PC-9 (cell line): ENCODE measurements around the gene MRPL21. TPM values are rescaled to one million over a fixed set of nuclear protein-coding genes. Genes with fewer than 3 reads are reported as not detected.

Source experiments
- BruUV-seq: library from RNA; stranded (reverse); fragments of 400-500 nt; replicated peaks from 2 replicates; lab custom pipeline; 2021; lab: Mats Ljungman, UMichigan
- CTCF ChIA-PET: fragments of 300-600 bp; sonication (Branson Sonifier 250); formaldehyde crosslinking; loops from one replicate; lab custom pipeline; 2022; ENCODE audit warnings: antibody characterized with exemption; lab: Charles Lee
- POLR2A ChIA-PET: fragments of 300-600 bp; sonication (Branson Sonifier 250); formaldehyde crosslinking; loops from one replicate; lab custom pipeline; 2022; ENCODE audit warnings: antibody characterized with exemption; ENCODE audit not compliant: unreplicated experiment; lab: Charles Lee
- DNase-seq, 2 experiments: peaks; one replicate each; pipeline versions ENCODE4 v3.0.0 to v3.0.0-alpha.2; 2015 to 2022; ENCODE audit warnings: mixed read lengths in 1 of 2
- H2AFZ ChIP-seq: fragments of 200-600 bp; sonication (generic); 2 replicates; pipeline ENCODE4 v1.8.1; 2017; ENCODE audit warnings: antibody characterized with exemption
- H3F3A ChIP-seq: fragments of 200-600 bp; sonication (generic); 2 replicates; pipeline ENCODE4 v1.8.1; 2017; ENCODE audit warnings: antibody characterized with exemption, mild to moderate bottlenecking, low read depth; ENCODE audit not compliant: insufficient read depth
- H3K27ac ChIP-seq: fragments of 200-600 bp; sonication (generic); 2 replicates; pipeline ENCODE4 v1.6.1; 2016; ENCODE audit warnings: mixed run types
- H3K27me3 ChIP-seq: fragments of 200-600 bp; sonication (generic); 2 replicates; pipeline ENCODE4 v1.6.1; 2016; ENCODE audit warnings: low read depth, mixed run types; ENCODE audit not compliant: insufficient read depth
- H3K36me3 ChIP-seq: fragments of 200-600 bp; sonication (generic); 2 replicates; pipeline ENCODE4 v1.6.1; 2016; ENCODE audit warnings: low read depth, mixed run types
- H3K4me1 ChIP-seq: fragments of 200-600 bp; sonication (generic); replicated peaks from 2 replicates; pipeline ENCODE4 v1.6.1; 2016; ENCODE audit warnings: mixed run types; ENCODE audit not compliant: insufficient read depth
- H3K4me2 ChIP-seq: fragments of 200-600 bp; sonication (generic); 2 replicates; pipeline ENCODE4 v1.6.1; 2017; ENCODE audit warnings: mixed run types
- H3K4me3 ChIP-seq: fragments of 200-600 bp; sonication (generic); 2 replicates; pipeline ENCODE4 v1.6.1; 2016; ENCODE audit warnings: mixed run types
- H3K79me2 ChIP-seq: fragments of 200-600 bp; sonication (generic); 2 replicates; pipeline ENCODE4 v1.6.1; 2017; ENCODE audit warnings: low read depth, mixed run types
- H3K9me2 ChIP-seq: fragments of 200-600 bp; sonication (generic); 2 replicates; pipeline ENCODE4 v1.8.1; 2017; ENCODE audit warnings: mild to moderate bottlenecking; ENCODE audit not compliant: insufficient read depth
- H3K9me3 ChIP-seq: fragments of 200-600 bp; sonication (generic); 2 replicates; pipeline ENCODE4 v1.8.1; 2016; ENCODE audit warnings: low read depth; ENCODE audit not compliant: insufficient read depth
- H4K20me1 ChIP-seq: fragments of 200-600 bp; sonication (generic); 2 replicates; pipeline ENCODE4 v1.8.1; 2017; ENCODE audit not compliant: insufficient read depth
- EZH2 ChIP-seq: fragments of 200-600 bp; sonication (generic); IDR thresholded peaks from 2 replicates; pipeline ENCODE4 v1.8.0; 2017; ENCODE audit warnings: antibody characterized with exemption, low read depth
- intact Hi-C: fragments of 100-400 bp; cut with micrococcal nuclease; formaldehyde crosslinking; loops from one replicate; pipeline ENCODE4 v1.10.0; 2022; ENCODE audit not compliant: unreplicated experiment
- total RNA-seq: library from RNA; stranded (reverse); gene quantifications from 2 replicates; pipeline ENCODE4 v1.2.3, GENCODE V29; 2021
- TF ChIP-seq, protein P1 (sequence below): fragments of 200-600 bp; sonication (generic); conservative IDR thresholded peaks from 2 replicates; pipeline ENCODE4 v1.6.1; 2017; ENCODE audit warnings: mixed run types, antibody characterized with exemption, mild to moderate bottlenecking, moderate library complexity

Gene MRPL21
- total RNA-seq, 1 experiment from 2014 or later: 88.0 TPM

DNA sequence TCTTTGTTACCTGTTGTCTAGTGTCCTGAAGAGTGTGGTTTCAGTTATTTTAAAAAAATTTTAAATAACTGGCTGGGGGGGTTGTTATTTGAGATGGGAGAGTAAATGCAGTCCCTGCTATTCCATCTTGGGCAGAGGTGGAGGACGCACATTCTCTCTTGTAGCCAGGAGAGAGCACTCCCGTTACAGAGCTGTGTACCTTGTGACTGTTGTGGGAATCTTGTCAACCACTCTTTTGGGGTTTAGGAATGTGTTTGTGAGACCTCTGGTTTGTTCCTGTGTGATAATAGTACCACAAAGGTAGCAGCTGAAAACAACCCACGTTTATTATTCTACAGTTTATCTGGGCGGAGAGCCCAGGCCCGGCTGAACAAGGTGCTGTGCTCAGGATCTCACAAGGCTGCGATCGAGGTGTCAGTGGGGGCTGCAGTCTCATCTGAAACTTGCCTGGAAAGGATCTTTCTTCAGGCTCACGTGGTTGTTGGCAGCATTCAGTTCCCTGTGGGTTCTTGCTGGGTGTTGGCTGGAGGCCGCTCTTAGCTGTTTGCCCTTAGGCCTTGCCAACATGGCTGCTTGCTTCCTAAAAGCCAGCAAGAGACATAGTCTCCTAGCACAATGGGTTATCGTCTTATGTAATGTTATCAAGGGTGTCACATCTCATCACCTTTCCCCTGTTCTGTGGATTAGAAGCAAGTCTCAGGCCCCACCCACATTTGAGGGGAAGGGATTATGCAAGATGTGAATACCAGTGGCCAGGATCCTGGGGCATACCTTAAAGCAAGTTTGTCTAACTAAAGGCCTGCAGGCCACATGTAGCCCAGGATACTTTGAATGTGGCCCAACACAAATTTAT, 20.7 kb upstream of the MRPL21 start:
- H3F3A ChIP-seq: peaks cover 14% of the 10 kb centered on the region; the same call in 1 of the 2 replicates
- peaks cover 15% of the 10 kb centered on the region for H3K9me3 ChIP-seq
- CTCF ChIA-PET: interaction anchor here (0.6 kb wide), 1 partner anchor 49 kb away, joined by 4 read pairs; no protein-coding TSS in a partner anchor
- H3K4me2 ChIP-seq: no peak overlapping the region
- H2AFZ ChIP-seq: no peak overlapping the region
- H3K36me3 ChIP-seq: peaks cover 35% of the 10 kb centered on the region
- peak; percentile 21 to 69 for DNase-seq
- peaks cover 5% of the 10 kb centered on the region; the same call in 1 of the 2 replicates for H3K4me1 ChIP-seq
- POLR2A ChIA-PET: no interaction called here
- no peaks in the 10 kb centered on the region for H3K27me3 ChIP-seq
- H3K79me2 ChIP-seq: no peaks in the 10 kb centered on the region
- H3K27ac ChIP-seq: peak overlapping the region; percentile 23; the same call in 1 of the 2 replicates
- no peaks in the 10 kb centered on the region for H3K9me2 ChIP-seq
- intact Hi-C loops: no loop called here
- no peak overlapping the region for H3K4me3 ChIP-seq
- no peaks in the 10 kb centered on the region for H4K20me1 ChIP-seq
- BruUV-seq: no TSS peak
- TF ChIP-seq, protein P1, sequence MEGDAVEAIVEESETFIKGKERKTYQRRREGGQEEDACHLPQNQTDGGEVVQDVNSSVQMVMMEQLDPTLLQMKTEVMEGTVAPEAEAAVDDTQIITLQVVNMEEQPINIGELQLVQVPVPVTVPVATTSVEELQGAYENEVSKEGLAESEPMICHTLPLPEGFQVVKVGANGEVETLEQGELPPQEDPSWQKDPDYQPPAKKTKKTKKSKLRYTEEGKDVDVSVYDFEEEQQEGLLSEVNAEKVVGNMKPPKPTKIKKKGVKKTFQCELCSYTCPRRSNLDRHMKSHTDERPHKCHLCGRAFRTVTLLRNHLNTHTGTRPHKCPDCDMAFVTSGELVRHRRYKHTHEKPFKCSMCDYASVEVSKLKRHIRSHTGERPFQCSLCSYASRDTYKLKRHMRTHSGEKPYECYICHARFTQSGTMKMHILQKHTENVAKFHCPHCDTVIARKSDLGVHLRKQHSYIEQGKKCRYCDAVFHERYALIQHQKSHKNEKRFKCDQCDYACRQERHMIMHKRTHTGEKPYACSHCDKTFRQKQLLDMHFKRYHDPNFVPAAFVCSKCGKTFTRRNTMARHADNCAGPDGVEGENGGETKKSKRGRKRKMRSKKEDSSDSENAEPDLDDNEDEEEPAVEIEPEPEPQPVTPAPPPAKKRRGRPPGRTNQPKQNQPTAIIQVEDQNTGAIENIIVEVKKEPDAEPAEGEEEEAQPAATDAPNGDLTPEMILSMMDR: no peak
- TF ChIP-seq EZH2: no peak

DNA sequence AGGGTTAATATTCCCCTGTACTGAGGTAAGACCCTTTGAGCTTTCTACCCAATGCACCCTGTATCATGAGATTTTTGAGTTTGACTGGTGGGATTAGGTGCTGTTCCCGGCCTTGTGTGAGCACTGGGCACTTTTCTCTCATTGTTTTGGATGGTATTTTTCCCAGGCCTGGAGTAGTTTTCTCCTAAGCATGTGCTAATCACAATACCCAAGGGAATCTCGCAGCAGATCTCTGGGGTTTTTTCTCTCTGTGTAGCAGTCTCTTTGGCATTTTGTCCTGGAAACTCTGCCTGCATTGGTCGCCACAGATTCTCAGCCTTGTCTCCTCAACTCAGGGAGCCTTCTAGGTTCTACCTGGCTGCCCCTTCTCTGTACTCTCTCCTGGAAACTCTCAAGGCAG, 20.0 kb upstream of the MRPL21 start:
- ChIA-PET CTCF (no interaction called here), POLR2A (no interaction called here)
- intact Hi-C loops: no loop called here

DNA sequence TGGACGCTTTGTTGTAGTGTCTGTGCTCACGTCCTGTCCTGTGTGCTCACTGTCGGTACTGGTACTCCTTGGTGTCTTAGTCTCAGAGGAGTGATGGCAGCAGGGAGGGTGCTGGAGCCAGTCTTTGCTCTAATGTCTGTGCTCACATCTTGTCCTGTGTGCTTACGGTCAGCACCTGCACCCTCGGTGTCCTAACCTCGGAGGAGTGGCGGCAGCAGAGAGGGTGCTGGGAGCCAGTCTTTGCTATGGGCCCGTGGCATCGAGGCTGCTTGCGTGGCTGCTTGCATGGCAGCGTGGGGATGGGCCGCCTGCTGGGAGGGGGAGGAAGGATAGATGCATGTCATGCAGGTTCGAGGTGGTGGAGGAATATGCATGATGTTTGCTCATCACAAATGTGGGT, 12.8 kb upstream of the MRPL21 start:
- TF ChIP-seq EZH2: no peak
- TF ChIP-seq, protein P1: no peak
- Histone ChIP-seq H3K4me1 (no peaks in the 10 kb centered on the region), H3K9me2 (no peaks in the 10 kb centered on the region), H3K36me3 (peaks cover 12% of the 10 kb centered on the region), H3K79me2 (no peaks in the 10 kb centered on the region), H4K20me1 (no peaks in the 10 kb centered on the region), H3K9me3 (no peaks in the 10 kb centered on the region), H3K4me2 (no peak overlapping the region), H3F3A (0 out of 2 replicates have a peak, but pooled peaks cover 12% of the 10 kb centered on the region), H3K27ac (no peak overlapping the region), H3K27me3 (no peaks in the 10 kb centered on the region), H2AFZ (no peak overlapping the region), H3K4me3 (no peak overlapping the region)
- CTCF ChIA-PET: interaction anchor here (0.7 kb wide), 1 partner anchor 784 kb away, joined by 3 read pairs; no protein-coding TSS in a partner anchor
- BruUV-seq: no TSS peak
- no peak for DNase-seq
- intact Hi-C loops: no loop called here
- POLR2A ChIA-PET: no interaction called here

More for the DNA sequence above, 20.0 kb upstream of the MRPL21 start:
- no peaks in the 10 kb centered on the region for H4K20me1 ChIP-seq
- peaks cover 37% of the 10 kb centered on the region for H3K36me3 ChIP-seq
- no peaks in the 10 kb centered on the region for H3K9me2 ChIP-seq
- no TSS peak for BruUV-seq
- no peaks in the 10 kb centered on the region for H3K79me2 ChIP-seq
- H2AFZ ChIP-seq: no peak overlapping the region
- H3K27me3 ChIP-seq: no peaks in the 10 kb centered on the region
- TF ChIP-seq, protein P1: no peak
- H3K4me1 ChIP-seq: peaks cover 5% of the 10 kb centered on the region; the same call in 1 of the 2 replicates
- peaks cover 15% of the 10 kb centered on the region for H3K9me3 ChIP-seq
- DNase-seq: no peak
- no peak overlapping the region for H3K27ac ChIP-seq
- no peak overlapping the region for H3K4me2 ChIP-seq
- H3K4me3 ChIP-seq: no peak overlapping the region
- H3F3A ChIP-seq: peaks cover 16% of the 10 kb centered on the region; the same call in 1 of the 2 replicates
